WTC11 (cell line): Measurements from ENCODE around the gene CYREN. TPM values are rescaled to one million over a fixed set of nuclear protein-coding genes. Genes with fewer than 3 reads are reported as not detected.

Experiments
- ATAC-seq: fragments of 200-7000 bp; cut with Tn5 transposase; 2 replicates; pipeline ENCODE4 v1.10.0; 2021; ENCODE audit warnings: mild to moderate bottlenecking, moderate library complexity
- CTCF ChIA-PET: fragments of 300-600 bp; sonication (Branson Sonifier 250); formaldehyde crosslinking; loops from one replicate; lab custom pipeline; 2021; ENCODE audit warnings: antibody characterized with exemption; lab: Charles Lee
- POLR2A ChIA-PET: fragments of 350-600 bp; sonication (Branson Sonifier 250); formaldehyde crosslinking; loops from one replicate; lab custom pipeline; 2021; ENCODE audit warnings: antibody characterized with exemption; lab: Charles Lee
- DNase-seq: peaks from one replicate; pipeline ENCODE4 v3.0.0; 2021; ENCODE audit warnings: low spot score
- H3K27ac Mint-ChIP-seq: 2 replicates; pipeline ENCODE4 v1.8.0; 2021; ENCODE audit warnings: mixed read lengths
- H3K27me3 Mint-ChIP-seq: 2 replicates; pipeline ENCODE4 v1.8.0; 2021; ENCODE audit warnings: low read depth, mild to moderate bottlenecking, moderate library complexity, mixed read lengths
- H3K36me3 Mint-ChIP-seq: 2 replicates; pipeline ENCODE4 v1.8.0; 2021; ENCODE audit warnings: mixed read lengths
- H3K4me1 Mint-ChIP-seq: 2 replicates; pipeline ENCODE4 v1.8.0; 2022; ENCODE audit warnings: mixed read lengths
- H3K4me3 Mint-ChIP-seq: 2 replicates; pipeline ENCODE4 v1.8.0; 2021; ENCODE audit warnings: mild to moderate bottlenecking, moderate library complexity, mixed read lengths
- H3K9me3 Mint-ChIP-seq: 2 replicates; pipeline ENCODE4 v1.8.0; 2021; ENCODE audit warnings: mixed read lengths
- FOXK1 ChIP-seq: sonication (generic); formaldehyde crosslinking; IDR thresholded peaks from 2 replicates; pipeline ENCODE4 v1.8.0; 2022; ENCODE audit warnings: mild to moderate bottlenecking, moderate library complexity, missing genetic modification reagents
- GABPB1 ChIP-seq: sonication (generic); formaldehyde crosslinking; IDR thresholded peaks from 2 replicates; pipeline ENCODE4 v1.8.1; 2023; ENCODE audit warnings: mild to moderate bottlenecking, missing genetic modification reagents
- JAZF1 ChIP-seq: fragments of 250-450 bp; sonication (Bioruptor Pico); IDR thresholded peaks from 2 replicates; pipeline ENCODE4 v1.9.0; 2021; ENCODE audit warnings: moderate library complexity, mild to moderate bottlenecking, inconsistent platforms
- JUN ChIP-seq: sonication (generic); formaldehyde crosslinking; IDR thresholded peaks from 2 replicates; pipeline ENCODE4 v1.8.0; 2023; ENCODE audit warnings: mild to moderate bottlenecking, missing genetic modification reagents
- KAT7 ChIP-seq: sonication (generic); formaldehyde crosslinking; IDR thresholded peaks from 2 replicates; pipeline ENCODE4 v1.8.1; 2023; ENCODE audit warnings: missing genetic modification reagents, mild to moderate bottlenecking, borderline replicate concordance
- MYBL2 ChIP-seq: sonication (generic); formaldehyde crosslinking; IDR thresholded peaks from 2 replicates; pipeline ENCODE4 v1.8.1; 2023; ENCODE audit warnings: mild to moderate bottlenecking, moderate library complexity, missing genetic modification reagents
- NFATC4 ChIP-seq: fragments of 250-450 bp; sonication (Bioruptor Pico); IDR thresholded peaks from 2 replicates; pipeline ENCODE4 v1.9.0; 2021; ENCODE audit warnings: mild to moderate bottlenecking
- NR1H2 ChIP-seq: sonication (generic); formaldehyde crosslinking; IDR thresholded peaks from 2 replicates; pipeline ENCODE4 v1.9.0; 2021; ENCODE audit warnings: mild to moderate bottlenecking, moderate library complexity, missing genetic modification reagents
- OVOL2 ChIP-seq: fragments of 250-450 bp; sonication (Bioruptor Pico); IDR thresholded peaks from 2 replicates; pipeline ENCODE4 v1.9.0; 2021; ENCODE audit warnings: mild to moderate bottlenecking, borderline replicate concordance
- RORB ChIP-seq: fragments of 250-450 bp; sonication (Bioruptor Pico); IDR thresholded peaks from 2 replicates; pipeline ENCODE4 v1.9.0; 2021; ENCODE audit warnings: mild to moderate bottlenecking
- SMAD4 ChIP-seq: sonication (generic); formaldehyde crosslinking; IDR thresholded peaks from 2 replicates; pipeline ENCODE4 v1.8.0; 2022; ENCODE audit warnings: mild to moderate bottlenecking, missing genetic modification reagents
- SOX15 ChIP-seq: fragments of 250-450 bp; sonication (Bioruptor Pico); IDR thresholded peaks from 2 replicates; pipeline ENCODE4 v1.9.0; 2021; ENCODE audit warnings: mild to moderate bottlenecking
- TEAD4 ChIP-seq: sonication (generic); formaldehyde crosslinking; IDR thresholded peaks from 2 replicates; pipeline ENCODE4 v1.8.0; 2022; ENCODE audit warnings: mild to moderate bottlenecking, missing genetic modification reagents
- ZNF138 ChIP-seq: sonication (generic); formaldehyde crosslinking; conservative IDR thresholded peaks from 2 replicates; pipeline ENCODE4 v1.8.1; 2022; ENCODE audit warnings: mild to moderate bottlenecking, moderate library complexity, missing genetic modification reagents
- ZNF232 ChIP-seq: sonication (generic); formaldehyde crosslinking; IDR thresholded peaks from 2 replicates; pipeline ENCODE4 v1.8.0; 2022; ENCODE audit warnings: mild to moderate bottlenecking, missing genetic modification reagents
- ZNF416 ChIP-seq: fragments of 250-450 bp; sonication (Bioruptor Pico); IDR thresholded peaks from 2 replicates; pipeline ENCODE4 v1.9.0; 2021; ENCODE audit warnings: mild to moderate bottlenecking, inconsistent platforms
- ZNF671 ChIP-seq: fragments of 250-450 bp; sonication (Bioruptor Pico); IDR thresholded peaks from 2 replicates; pipeline ENCODE4 v1.8.0; 2021; ENCODE audit warnings: mild to moderate bottlenecking
- total RNA-seq: library from RNA; stranded (reverse); gene quantifications from 3 replicates; pipeline ENCODE4 v1.2.3, GENCODE V29; 2021
- TF ChIP-seq, protein P1 (sequence below): fragments of 250-450 bp; sonication (Bioruptor Pico); IDR thresholded peaks from 2 replicates; pipeline ENCODE4 v1.9.0; 2021; ENCODE audit warnings: mild to moderate bottlenecking, borderline replicate concordance
- TF ChIP-seq, protein P2 (sequence below): sonication (generic); formaldehyde crosslinking; IDR thresholded peaks from 2 replicates; pipeline ENCODE4 v1.8.1; 2023; ENCODE audit warnings: mild to moderate bottlenecking, missing genetic modification reagents, moderate library complexity
- TF ChIP-seq, protein P3 (sequence below): sonication (generic); formaldehyde crosslinking; IDR thresholded peaks from 2 replicates; pipeline ENCODE4 v1.8.1; 2022; ENCODE audit warnings: low read depth, missing genetic modification reagents, borderline replicate concordance
- TF ChIP-seq, protein P4 (sequence below): sonication (generic); formaldehyde crosslinking; IDR thresholded peaks from 2 replicates; pipeline ENCODE4 v1.8.0; 2022; ENCODE audit warnings: mild to moderate bottlenecking, missing genetic modification reagents
- TF ChIP-seq, protein P5 (sequence below): sonication (generic); formaldehyde crosslinking; IDR thresholded peaks from 2 replicates; pipeline ENCODE4 v1.8.1; 2023; ENCODE audit warnings: mild to moderate bottlenecking, missing genetic modification reagents
- TF ChIP-seq, protein P6 (sequence below): fragments of 200-600 bp; IDR thresholded peaks from 2 replicates; pipeline ENCODE4 v1.8.0; 2022; ENCODE audit warnings: antibody characterized with exemption
- TF ChIP-seq, protein P7 (sequence below): fragments of 250-450 bp; sonication (Bioruptor Pico); IDR thresholded peaks from 2 replicates; pipeline ENCODE4 v1.9.0; 2021; ENCODE audit warnings: moderate library complexity, mild to moderate bottlenecking, inconsistent platforms, borderline replicate concordance
- TF ChIP-seq, protein P8 (sequence below): sonication (generic); formaldehyde crosslinking; IDR thresholded peaks from 2 replicates; pipeline ENCODE4 v1.8.1; 2022; ENCODE audit warnings: mild to moderate bottlenecking, missing genetic modification reagents, moderate library complexity, borderline replicate concordance

CYREN gene
- total RNA-seq, 1 experiment from 2014 or later: 37.9 TPM

DNA sequence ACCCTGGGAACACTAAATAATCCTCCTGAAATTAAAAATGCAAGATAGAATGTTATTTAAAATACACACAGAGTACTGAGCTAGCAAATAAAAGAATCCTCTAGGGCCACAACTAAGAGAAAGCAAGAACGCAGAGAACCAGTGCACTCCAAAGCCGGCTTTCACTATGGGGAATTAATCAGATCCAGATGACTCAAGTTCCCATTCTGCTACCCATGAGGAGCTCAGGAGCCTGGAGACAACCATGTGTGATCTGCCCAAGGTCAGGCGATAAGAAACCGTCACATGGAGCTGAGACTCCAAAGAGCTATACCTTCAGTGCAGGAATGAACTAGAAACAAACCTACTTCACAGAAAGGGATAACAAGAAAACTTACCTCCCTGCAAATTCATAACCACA lies 19.5 kb upstream of the CYREN start:
- no peaks in the 10 kb centered on the region for H3K27me3 Mint-ChIP-seq
- ChIA-PET POLR2A (no interaction called here), CTCF (interaction anchor here (2.4 kb wide), 1 partner anchor 85 kb away, joined by 7 read pairs; no protein-coding TSS in a partner anchor)

DNA sequence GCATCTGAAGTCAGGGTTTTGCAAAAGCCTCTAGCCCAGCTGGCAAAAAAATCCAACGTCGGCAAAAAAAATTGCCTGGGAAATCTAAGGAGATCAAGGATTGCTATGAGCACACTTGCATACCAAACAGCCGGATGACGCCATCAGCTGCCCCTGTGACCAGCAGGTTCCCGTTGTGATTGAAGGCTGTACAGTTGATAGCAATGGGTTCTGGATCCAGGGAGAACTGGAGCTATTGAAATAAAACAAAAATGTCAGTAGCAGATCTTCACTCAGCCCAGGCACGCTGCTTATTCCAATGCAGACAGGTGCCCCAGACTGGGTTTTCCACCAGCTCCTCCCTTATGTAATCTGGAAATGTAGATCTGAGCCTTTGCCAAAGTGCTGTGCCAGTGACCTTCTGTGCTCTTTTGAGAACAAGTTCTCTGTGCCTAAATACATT lies 18.7 kb upstream of the CYREN start:
- Mint-ChIP-seq H3K9me3 (no peaks in the 10 kb centered on the region), H3K27ac (no peak overlapping the region), H3K4me3 (no peak overlapping the region), H3K4me1 (no peaks in the 10 kb centered on the region), H3K27me3 (no peaks in the 10 kb centered on the region), H3K36me3 (peaks cover 37% of the 10 kb centered on the region)
- ChIA-PET POLR2A (no interaction called here), CTCF (interaction anchor here (1.4 kb wide), 1 partner anchor 18 kb away, joined by 4 read pairs; the partner anchor contains the start of gene CYREN)
- no peak for DNase-seq
- ATAC-seq: no peak
- TF ChIP-seq ZNF232 (CRISPR knock-in tag) (no peak), ZNF671 (no peak), KAT7 (CRISPR knock-in tag) (no peak), FOXK1 (no peak)
- TF ChIP-seq, protein P1, sequence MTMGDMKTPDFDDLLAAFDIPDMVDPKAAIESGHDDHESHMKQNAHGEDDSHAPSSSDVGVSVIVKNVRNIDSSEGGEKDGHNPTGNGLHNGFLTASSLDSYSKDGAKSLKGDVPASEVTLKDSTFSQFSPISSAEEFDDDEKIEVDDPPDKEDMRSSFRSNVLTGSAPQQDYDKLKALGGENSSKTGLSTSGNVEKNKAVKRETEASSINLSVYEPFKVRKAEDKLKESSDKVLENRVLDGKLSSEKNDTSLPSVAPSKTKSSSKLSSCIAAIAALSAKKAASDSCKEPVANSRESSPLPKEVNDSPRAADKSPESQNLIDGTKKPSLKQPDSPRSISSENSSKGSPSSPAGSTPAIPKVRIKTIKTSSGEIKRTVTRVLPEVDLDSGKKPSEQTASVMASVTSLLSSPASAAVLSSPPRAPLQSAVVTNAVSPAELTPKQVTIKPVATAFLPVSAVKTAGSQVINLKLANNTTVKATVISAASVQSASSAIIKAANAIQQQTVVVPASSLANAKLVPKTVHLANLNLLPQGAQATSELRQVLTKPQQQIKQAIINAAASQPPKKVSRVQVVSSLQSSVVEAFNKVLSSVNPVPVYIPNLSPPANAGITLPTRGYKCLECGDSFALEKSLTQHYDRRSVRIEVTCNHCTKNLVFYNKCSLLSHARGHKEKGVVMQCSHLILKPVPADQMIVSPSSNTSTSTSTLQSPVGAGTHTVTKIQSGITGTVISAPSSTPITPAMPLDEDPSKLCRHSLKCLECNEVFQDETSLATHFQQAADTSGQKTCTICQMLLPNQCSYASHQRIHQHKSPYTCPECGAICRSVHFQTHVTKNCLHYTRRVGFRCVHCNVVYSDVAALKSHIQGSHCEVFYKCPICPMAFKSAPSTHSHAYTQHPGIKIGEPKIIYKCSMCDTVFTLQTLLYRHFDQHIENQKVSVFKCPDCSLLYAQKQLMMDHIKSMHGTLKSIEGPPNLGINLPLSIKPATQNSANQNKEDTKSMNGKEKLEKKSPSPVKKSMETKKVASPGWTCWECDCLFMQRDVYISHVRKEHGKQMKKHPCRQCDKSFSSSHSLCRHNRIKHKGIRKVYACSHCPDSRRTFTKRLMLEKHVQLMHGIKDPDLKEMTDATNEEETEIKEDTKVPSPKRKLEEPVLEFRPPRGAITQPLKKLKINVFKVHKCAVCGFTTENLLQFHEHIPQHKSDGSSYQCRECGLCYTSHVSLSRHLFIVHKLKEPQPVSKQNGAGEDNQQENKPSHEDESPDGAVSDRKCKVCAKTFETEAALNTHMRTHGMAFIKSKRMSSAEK (CRISPR knock-in tag): no peak
- TF ChIP-seq, protein P2, sequence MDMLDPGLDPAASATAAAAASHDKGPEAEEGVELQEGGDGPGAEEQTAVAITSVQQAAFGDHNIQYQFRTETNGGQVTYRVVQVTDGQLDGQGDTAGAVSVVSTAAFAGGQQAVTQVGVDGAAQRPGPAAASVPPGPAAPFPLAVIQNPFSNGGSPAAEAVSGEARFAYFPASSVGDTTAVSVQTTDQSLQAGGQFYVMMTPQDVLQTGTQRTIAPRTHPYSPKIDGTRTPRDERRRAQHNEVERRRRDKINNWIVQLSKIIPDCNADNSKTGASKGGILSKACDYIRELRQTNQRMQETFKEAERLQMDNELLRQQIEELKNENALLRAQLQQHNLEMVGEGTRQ (CRISPR knock-in tag): no peak

More for the DNA sequence above, 19.5 kb upstream of the CYREN start:
- no peak for DNase-seq
- TF ChIP-seq, protein P3, sequence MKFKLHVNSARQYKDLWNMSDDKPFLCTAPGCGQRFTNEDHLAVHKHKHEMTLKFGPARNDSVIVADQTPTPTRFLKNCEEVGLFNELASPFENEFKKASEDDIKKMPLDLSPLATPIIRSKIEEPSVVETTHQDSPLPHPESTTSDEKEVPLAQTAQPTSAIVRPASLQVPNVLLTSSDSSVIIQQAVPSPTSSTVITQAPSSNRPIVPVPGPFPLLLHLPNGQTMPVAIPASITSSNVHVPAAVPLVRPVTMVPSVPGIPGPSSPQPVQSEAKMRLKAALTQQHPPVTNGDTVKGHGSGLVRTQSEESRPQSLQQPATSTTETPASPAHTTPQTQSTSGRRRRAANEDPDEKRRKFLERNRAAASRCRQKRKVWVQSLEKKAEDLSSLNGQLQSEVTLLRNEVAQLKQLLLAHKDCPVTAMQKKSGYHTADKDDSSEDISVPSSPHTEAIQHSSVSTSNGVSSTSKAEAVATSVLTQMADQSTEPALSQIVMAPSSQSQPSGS (CRISPR knock-in tag): no peak
- TF ChIP-seq FOXK1 (no peak), TEAD4 (no peak), JUN (CRISPR knock-in tag) (no peak), ZNF138 (CRISPR knock-in tag) (no peak), NFATC4 (CRISPR knock-in tag) (no peak), JAZF1 (CRISPR knock-in tag) (no peak), OVOL2 (CRISPR knock-in tag) (no peak), SOX15 (CRISPR knock-in tag) (no peak), ZNF416 (CRISPR knock-in tag) (no peak), RORB (no peak), SMAD4 (no peak), MYBL2 (CRISPR knock-in tag) (no peak), NR1H2 (CRISPR knock-in tag) (no peak), GABPB1 (no peak)
- TF ChIP-seq, protein P4, sequence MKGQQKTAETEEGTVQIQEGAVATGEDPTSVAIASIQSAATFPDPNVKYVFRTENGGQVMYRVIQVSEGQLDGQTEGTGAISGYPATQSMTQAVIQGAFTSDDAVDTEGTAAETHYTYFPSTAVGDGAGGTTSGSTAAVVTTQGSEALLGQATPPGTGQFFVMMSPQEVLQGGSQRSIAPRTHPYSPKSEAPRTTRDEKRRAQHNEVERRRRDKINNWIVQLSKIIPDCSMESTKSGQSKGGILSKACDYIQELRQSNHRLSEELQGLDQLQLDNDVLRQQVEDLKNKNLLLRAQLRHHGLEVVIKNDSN (CRISPR knock-in tag): no peak
- TF ChIP-seq, protein P5, sequence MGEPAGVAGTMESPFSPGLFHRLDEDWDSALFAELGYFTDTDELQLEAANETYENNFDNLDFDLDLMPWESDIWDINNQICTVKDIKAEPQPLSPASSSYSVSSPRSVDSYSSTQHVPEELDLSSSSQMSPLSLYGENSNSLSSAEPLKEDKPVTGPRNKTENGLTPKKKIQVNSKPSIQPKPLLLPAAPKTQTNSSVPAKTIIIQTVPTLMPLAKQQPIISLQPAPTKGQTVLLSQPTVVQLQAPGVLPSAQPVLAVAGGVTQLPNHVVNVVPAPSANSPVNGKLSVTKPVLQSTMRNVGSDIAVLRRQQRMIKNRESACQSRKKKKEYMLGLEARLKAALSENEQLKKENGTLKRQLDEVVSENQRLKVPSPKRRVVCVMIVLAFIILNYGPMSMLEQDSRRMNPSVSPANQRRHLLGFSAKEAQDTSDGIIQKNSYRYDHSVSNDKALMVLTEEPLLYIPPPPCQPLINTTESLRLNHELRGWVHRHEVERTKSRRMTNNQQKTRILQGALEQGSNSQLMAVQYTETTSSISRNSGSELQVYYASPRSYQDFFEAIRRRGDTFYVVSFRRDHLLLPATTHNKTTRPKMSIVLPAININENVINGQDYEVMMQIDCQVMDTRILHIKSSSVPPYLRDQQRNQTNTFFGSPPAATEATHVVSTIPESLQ (CRISPR knock-in tag): no peak
- TF ChIP-seq, protein P6, sequence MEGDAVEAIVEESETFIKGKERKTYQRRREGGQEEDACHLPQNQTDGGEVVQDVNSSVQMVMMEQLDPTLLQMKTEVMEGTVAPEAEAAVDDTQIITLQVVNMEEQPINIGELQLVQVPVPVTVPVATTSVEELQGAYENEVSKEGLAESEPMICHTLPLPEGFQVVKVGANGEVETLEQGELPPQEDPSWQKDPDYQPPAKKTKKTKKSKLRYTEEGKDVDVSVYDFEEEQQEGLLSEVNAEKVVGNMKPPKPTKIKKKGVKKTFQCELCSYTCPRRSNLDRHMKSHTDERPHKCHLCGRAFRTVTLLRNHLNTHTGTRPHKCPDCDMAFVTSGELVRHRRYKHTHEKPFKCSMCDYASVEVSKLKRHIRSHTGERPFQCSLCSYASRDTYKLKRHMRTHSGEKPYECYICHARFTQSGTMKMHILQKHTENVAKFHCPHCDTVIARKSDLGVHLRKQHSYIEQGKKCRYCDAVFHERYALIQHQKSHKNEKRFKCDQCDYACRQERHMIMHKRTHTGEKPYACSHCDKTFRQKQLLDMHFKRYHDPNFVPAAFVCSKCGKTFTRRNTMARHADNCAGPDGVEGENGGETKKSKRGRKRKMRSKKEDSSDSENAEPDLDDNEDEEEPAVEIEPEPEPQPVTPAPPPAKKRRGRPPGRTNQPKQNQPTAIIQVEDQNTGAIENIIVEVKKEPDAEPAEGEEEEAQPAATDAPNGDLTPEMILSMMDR: no peak
- TF ChIP-seq, protein P7, sequence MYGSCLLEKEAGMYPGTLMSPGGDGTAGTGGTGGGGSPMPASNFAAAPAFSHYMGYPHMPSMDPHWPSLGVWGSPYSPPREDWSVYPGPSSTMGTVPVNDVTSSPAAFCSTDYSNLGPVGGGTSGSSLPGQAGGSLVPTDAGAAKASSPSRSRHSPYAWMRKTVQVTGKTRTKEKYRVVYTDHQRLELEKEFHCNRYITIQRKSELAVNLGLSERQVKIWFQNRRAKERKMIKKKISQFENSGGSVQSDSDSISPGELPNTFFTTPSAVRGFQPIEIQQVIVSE (CRISPR knock-in tag): no peak
- TF ChIP-seq, protein P8, sequence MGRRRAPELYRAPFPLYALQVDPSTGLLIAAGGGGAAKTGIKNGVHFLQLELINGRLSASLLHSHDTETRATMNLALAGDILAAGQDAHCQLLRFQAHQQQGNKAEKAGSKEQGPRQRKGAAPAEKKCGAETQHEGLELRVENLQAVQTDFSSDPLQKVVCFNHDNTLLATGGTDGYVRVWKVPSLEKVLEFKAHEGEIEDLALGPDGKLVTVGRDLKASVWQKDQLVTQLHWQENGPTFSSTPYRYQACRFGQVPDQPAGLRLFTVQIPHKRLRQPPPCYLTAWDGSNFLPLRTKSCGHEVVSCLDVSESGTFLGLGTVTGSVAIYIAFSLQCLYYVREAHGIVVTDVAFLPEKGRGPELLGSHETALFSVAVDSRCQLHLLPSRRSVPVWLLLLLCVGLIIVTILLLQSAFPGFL (CRISPR knock-in tag): no peak
- TF ChIP-seq, all 79 proteins: peak for 0
- Mint-ChIP-seq H3K4me3 (no peak overlapping the region), H3K4me1 (no peaks in the 10 kb centered on the region), H3K9me3 (no peaks in the 10 kb centered on the region), H3K36me3 (peaks cover 35% of the 10 kb centered on the region), H3K27ac (no peak overlapping the region)
- no peak for ATAC-seq
